HepG2 (cell line): ENCODE data around the gene IQGAP3. TPM values are rescaled to one million over a fixed set of nuclear protein-coding genes. Genes with fewer than 3 reads are reported as not detected.
"Not testable (repeated sequence)": the region's sequence is repeated elsewhere in the genome, so short reads cannot be mapped to it uniquely, and the experiment has no call there.

ENCODE experiments used
- ATAC-seq: fragments of 200-7000 bp; cut with Tn5 transposase; 3 replicates; pipeline ENCODE4 v1.9.1; 2020; ENCODE audit warnings: mild to moderate bottlenecking, moderate library complexity
- BruUV-seq: library from RNA; stranded (reverse); fragments of 400-500 nt; replicated peaks from 2 replicates; lab custom pipeline; 2021; lab: Mats Ljungman, UMichigan
- CTCF ChIA-PET: fragments of 300-600 bp; formaldehyde crosslinking; extraction: SDS; loops from one replicate; lab custom pipeline; 2021; ENCODE audit warnings: low total read pairs, inconsistent platforms, low intra/inter-chr PET ratio; lab: Yijun Ruan, JAX
- POLR2A ChIA-PET: fragments of 350-600 bp; sonication (Branson Sonifier 250); formaldehyde crosslinking; loops from one replicate; lab custom pipeline; 2020; ENCODE audit warnings: antibody characterized with exemption, inconsistent platforms; lab: Yijun Ruan, JAX
- DNase-seq: peaks from one replicate; pipeline ENCODE4 v3.0.0-alpha.2; 2015; ENCODE audit warnings: low spot score
- FAIRE-seq: peaks from 3 replicates; lab custom pipeline; 2011; peaks lifted over from hg19 to GRCh38; lab: Jason Lieb, UNC
- H2AFZ ChIP-seq: one replicate; pipeline ENCODE4 v1.6.1; 2011; ENCODE audit warnings: low read length, inconsistent platforms
- H3K27ac ChIP-seq: fragments of 300-600 bp; 3 replicates; pipeline ENCODE4 v1.8.0; 2011; ENCODE audit warnings: mixed run types, mild to moderate bottlenecking, mixed read lengths, low read length, inconsistent platforms; ENCODE audit not compliant: insufficient read depth; ENCODE audit errors: extremely low read length
- H3K27me3 ChIP-seq, 2 experiments: fragments of 200-600 bp in 1 of 2; 2 replicates in 1 of 2; 3 replicates in 1 of 2; pipeline versions ENCODE4 v1.6.0 to v1.8.0; 2011; ENCODE audit warnings: low read length in 2 of 2, mild to moderate bottlenecking in 2 of 2, moderate library complexity in 2 of 2, inconsistent platforms in 1 of 2; ENCODE audit not compliant: insufficient read depth in 2 of 2, control insufficient read depth in 1 of 2
- H3K36me3 ChIP-seq, 2 experiments: fragments of 200-600 bp in 1 of 2; replicated peaks in 1 of 2; 2 replicates in 1 of 2; 3 replicates in 1 of 2; pipeline versions ENCODE4 v1.5.1 to v1.8.0; 2011; ENCODE audit warnings: low read length in 2 of 2, inconsistent platforms in 1 of 2; ENCODE audit not compliant: insufficient read depth in 2 of 2, control insufficient read depth in 1 of 2
- H3K4me1 ChIP-seq: 2 replicates; pipeline ENCODE4 v1.5.1; 2012; ENCODE audit warnings: low read length, inconsistent platforms; ENCODE audit not compliant: insufficient read depth
- H3K4me2 ChIP-seq: 2 replicates; pipeline ENCODE4 v1.6.0; 2011; ENCODE audit warnings: low read depth, low read length, inconsistent platforms
- H3K4me3 ChIP-seq, 3 experiments: fragments of 200-600 bp in 1 of 3; sonication (generic), shearing (Covaris generic) in 1 of 3; replicated peaks in 1 of 3; 2 replicates each; pipeline ENCODE4 v1.5.1; 2011 to 2016; ENCODE audit warnings: low read length in 3 of 3, inconsistent platforms in 2 of 3, low read depth in 2 of 3, mild to moderate bottlenecking in 2 of 3, control low read depth in 1 of 3, mixed read lengths in 1 of 3; ENCODE audit not compliant: insufficient read depth in 1 of 3
- H3K79me2 ChIP-seq: one replicate; pipeline ENCODE4 v1.6.1; 2011; ENCODE audit warnings: low read length, inconsistent platforms; ENCODE audit not compliant: insufficient read depth
- H3K9ac ChIP-seq: 2 replicates; pipeline ENCODE4 v1.6.0; 2011; ENCODE audit warnings: mild to moderate bottlenecking, low read depth, low read length, inconsistent platforms; ENCODE audit not compliant: insufficient read depth
- H3K9me3 ChIP-seq: 2 replicates; pipeline ENCODE4 v1.5.1; 2012; ENCODE audit warnings: mild to moderate bottlenecking, low read length
- H4K20me1 ChIP-seq: 2 replicates; pipeline ENCODE4 v1.6.0; 2011; ENCODE audit warnings: inconsistent platforms, mild to moderate bottlenecking, low read length, moderate library complexity; ENCODE audit not compliant: insufficient read depth
- AFF4 ChIP-seq: sonication (generic); formaldehyde crosslinking; IDR thresholded peaks from 2 replicates; pipeline ENCODE4 v1.4.0; 2020; ENCODE audit warnings: missing genetic modification reagents
- FLYWCH1 ChIP-seq: sonication (generic); formaldehyde crosslinking; IDR thresholded peaks from 2 replicates; pipeline ENCODE4 v1.8.1; 2023; ENCODE audit warnings: mild to moderate bottlenecking, missing genetic modification reagents
- PBX3 ChIP-seq: sonication (generic); formaldehyde crosslinking; IDR thresholded peaks from 2 replicates; pipeline ENCODE4 v1.8.1; 2023; ENCODE audit warnings: missing genetic modification reagents, inconsistent platforms, borderline replicate concordance
- PRPF4 ChIP-seq: fragments of 200-400 bp; formaldehyde crosslinking; IDR thresholded peaks from 2 replicates; pipeline ENCODE4 v1.6.1; 2016; ENCODE audit warnings: low read length, low read depth; ENCODE audit not compliant: poor library complexity, severe bottlenecking
- THAP7 ChIP-seq: sonication (generic); formaldehyde crosslinking; IDR thresholded peaks from 2 replicates; pipeline ENCODE4 v1.8.1; 2023; ENCODE audit warnings: mild to moderate bottlenecking, missing genetic modification reagents
- ZBTB10 ChIP-seq: sonication (generic); formaldehyde crosslinking; IDR thresholded peaks from 2 replicates; pipeline ENCODE4 v1.4.0; 2020; ENCODE audit warnings: missing genetic modification reagents, borderline replicate concordance
- ZFP1 ChIP-seq: IDR thresholded peaks from 2 replicates; pipeline ENCODE4 v1.6.1; 2016
- ZNF350 ChIP-seq: sonication (generic); formaldehyde crosslinking; IDR thresholded peaks from 2 replicates; pipeline ENCODE4 v1.4.0; 2020; ENCODE audit warnings: mild to moderate bottlenecking, low read depth, missing genetic modification reagents, borderline replicate concordance
- WGBS: methylation state at CpG from one replicate; pipeline ENCODE4 v1.1.6; 2017; ENCODE audit warnings: low lambda C conversion rate; 5-methylcytosine and 5-hydroxymethylcytosine counted together
- in situ Hi-C: cut with HindIII; loops from 2 replicates; pipeline ENCODE4 v1.10.0; 2017; ENCODE audit warnings: low pct_unique_long_range_greater_than_20kb; ENCODE audit not compliant: extremely low pct_ligation_motif_present
- intact Hi-C: fragments of 100-400 bp; cut with micrococcal nuclease; formaldehyde crosslinking; loops from one replicate; pipeline ENCODE4 v1.10.0; 2022; ENCODE audit not compliant: unreplicated experiment
- polyA plus RNA-seq, 8 experiments: library from polyadenylated mRNA; depleted of rRNA in 3 of 8; stranded (reverse) in 7 of 8; unstranded in 1 of 8; fragments of >200 nt; fragmentation: Illumina TruSeq in 4 of 8; extraction: Trizol in 4 of 8; gene quantifications; 2 replicates each; pipeline versions ENCODE4 v1.2.1 to v1.2.3, GENCODE V29; 2011 to 2016; ENCODE audit warnings: low read depth in 4 of 8, missing spikeins in 1 of 8, mixed read lengths in 1 of 8; ENCODE audit not compliant: insufficient read depth in 1 of 8
- total RNA-seq, 5 experiments: library from RNA; depleted of rRNA; stranded (reverse); fragments of >200 nt; fragmentation: Illumina TruSeq; extraction: Trizol; gene quantifications; 2 replicates each; pipeline ENCODE4 v1.2.3, GENCODE V29; 2016; ENCODE audit warnings: low read depth in 1 of 5

The IQGAP3 gene
- total and polyA plus RNA-seq, 2 of the 13 experiments (the other 11 are each of a cell fraction or from before 2014, with no cell fraction given), result 13.5 to 14.1 TPM

- CTCF ChIA-PET, POLR2A ChIA-PET: not testable (repeated sequence)
Observed at GRCh38 chr1:156587927-156588326, 15.6 kb upstream of the IQGAP3 start.

GRCh38 chr1:156586892-156587477 lies 14.6 kb upstream of the IQGAP3 start:
- no peaks in the 10 kb centered on the region for H4K20me1 ChIP-seq
- ChIA-PET CTCF (no interaction called here), POLR2A (no interaction called here)
- no TSS peak for BruUV-seq
- in situ Hi-C loops, result no loop called here
- H3K4me1 ChIP-seq, result peaks cover 19% of the 10 kb centered on the region
- FAIRE-seq (no peak), DNase-seq (no peak), ATAC-seq (no peak)
- H3K27me3 ChIP-seq, result peaks cover 4 to 16% of the 10 kb centered on the region in 2 experiments; a peak in 4 of 5 replicates
- no peak overlapping the region for H3K27ac ChIP-seq
- WGBS, result 50% methylated on average over 2 of the region's 3 CpGs
- intact Hi-C loops, result no loop called here
- no peak overlapping the region for H2AFZ ChIP-seq
- H3K4me3 ChIP-seq, result no peak overlapping the region
- no peaks in the 10 kb centered on the region for H3K9me3 ChIP-seq
- peaks cover under 1% of the 10 kb centered on the region for H3K79me2 ChIP-seq
- H3K4me2 ChIP-seq, result no peak overlapping the region
- H3K36me3 ChIP-seq, result no peaks in the 10 kb centered on the region
- H3K9ac ChIP-seq, result no peak overlapping the region
- TF ChIP-seq AFF4 (CRISPR knock-in tag) (no peak), THAP7 (CRISPR knock-in tag) (no peak), ZNF350 (no peak), FLYWCH1 (CRISPR knock-in tag) (no peak), ZBTB10 (CRISPR knock-in tag) (no peak), ZFP1 (CRISPR knock-in tag) (no peak), PRPF4 (no peak), PBX3 (no peak)

More at GRCh38 chr1:156587927-156588326, 15.6 kb upstream of the IQGAP3 start:
- in situ Hi-C loops, intact Hi-C loops, H4K20me1 ChIP-seq, DNase-seq, H3K4me3 ChIP-seq, H3K27ac ChIP-seq, H3K27me3 ChIP-seq, H3K9me3 ChIP-seq, H3K79me2 ChIP-seq, BruUV-seq, H3K9ac ChIP-seq, H2AFZ ChIP-seq, FAIRE-seq, H3K36me3 ChIP-seq, H3K4me2 ChIP-seq, ATAC-seq: not testable (repeated sequence)
- peaks cover 20% of the 10 kb centered on the region for H3K4me1 ChIP-seq
- 36% methylated on average over 8 of the region's 8 CpGs for WGBS
